Skeletal muscle cell (primary cell): ENCODE data around the gene RUFY1.
"Not testable (repeated sequence)": the region's sequence is repeated elsewhere in the genome, so short reads cannot be mapped to it uniquely, and the experiment has no call there.

ENCODE experiments used
- DNase-seq: peaks from one replicate; pipeline ENCODE4 v3.0.0-alpha.2; 2010; ENCODE audit warnings: low read depth
- H3K4me3 ChIP-seq: 2 replicates; pipeline ENCODE4 v1.5.1; 2011; ENCODE audit warnings: low read depth, mild to moderate bottlenecking, control low read depth, low read length, moderate library complexity

Gene RUFY1

GRCh38 chr5:179533024-179533423 lies 17.3 kb upstream of the RUFY1 start:
- no peak overlapping the region for H3K4me3 ChIP-seq
- no peak for DNase-seq

GRCh38 chr5:179533907-179534306 lies 16.4 kb upstream of the RUFY1 start:
- no peak overlapping the region for H3K4me3 ChIP-seq
- no peak for DNase-seq

GRCh38 chr5:179534431-179534830 lies 15.9 kb upstream of the RUFY1 start:
- no peak overlapping the region for H3K4me3 ChIP-seq
- no peak for DNase-seq

GRCh38 chr5:179536676-179537075 lies 13.7 kb upstream of the RUFY1 start:
- no peak overlapping the region for H3K4me3 ChIP-seq
- DNase-seq, result no peak

- H3K4me3 ChIP-seq, result no peak overlapping the region
- no peak for DNase-seq
These were observed 8.2 kb upstream of the RUFY1 start for GRCh38 chr5:179542170-179542569.

GRCh38 chr5:179543275-179543674 lies 7.1 kb upstream of the RUFY1 start:
- H3K4me3 ChIP-seq, DNase-seq: not testable (repeated sequence)

GRCh38 chr5:179553006-179553405 lies 2.7 kb downstream of the RUFY1 start:
- H3K4me3 ChIP-seq, result no peak overlapping the region
- no peak for DNase-seq

GRCh38 chr5:179553875-179554274 lies 3.5 kb downstream of the RUFY1 start:
- H3K4me3 ChIP-seq, result no peak overlapping the region
- DNase-seq, result peak; percentile 34

GRCh38 chr5:179554981-179555380 lies 4.6 kb downstream of the RUFY1 start:
- H3K4me3 ChIP-seq, result no peak overlapping the region
- DNase-seq, result no peak

GRCh38 chr5:179558261-179558799 lies 8.0 kb downstream of the RUFY1 start:
- DNase-seq, result not testable (repeated sequence)
- peak overlapping the region; percentile 90 for H3K4me3 ChIP-seq

- DNase-seq, result no peak
These were observed 8.6 kb downstream of the RUFY1 start for GRCh38 chr5:179558932-179559283.

GRCh38 chr5:179559284-179560252 lies 9.2 kb downstream of the RUFY1 start:
- DNase-seq, result peak; percentile 96
- H3K4me3 ChIP-seq, result peak overlapping the region; percentile 90

More at GRCh38 chr5:179558932-179559283, 8.6 kb downstream of the RUFY1 start:
- H3K4me3 ChIP-seq, result peak overlapping the region; percentile 90

GRCh38 chr5:179564526-179564925 lies 14.2 kb downstream of the RUFY1 start:
- no peak for DNase-seq
- no peak overlapping the region for H3K4me3 ChIP-seq

- DNase-seq, result no peak
- no peak overlapping the region for H3K4me3 ChIP-seq
These were observed 18.4 kb downstream of the RUFY1 start for GRCh38 chr5:179568721-179569120.

- H3K4me3 ChIP-seq, result no peak overlapping the region
These were observed 22.0 kb downstream of the RUFY1 start for GRCh38 chr5:179572386-179572785.

GRCh38 chr5:179577286-179577960 lies 27.1 kb downstream of the RUFY1 start:
- H3K4me3 ChIP-seq, result no peak overlapping the region
- DNase-seq, result no peak

More at GRCh38 chr5:179572386-179572785, 22.0 kb downstream of the RUFY1 start:
- no peak for DNase-seq

GRCh38 chr5:179585941-179586401 lies 35.6 kb downstream of the RUFY1 start:
- H3K4me3 ChIP-seq, result no peak overlapping the region
- DNase-seq, result no peak

GRCh38 chr5:179588166-179588565 lies 37.8 kb downstream of the RUFY1 start:
- DNase-seq, result no peak
- no peak overlapping the region for H3K4me3 ChIP-seq

GRCh38 chr5:179595916-179596315 lies 45.6 kb downstream of the RUFY1 start:
- no peak overlapping the region for H3K4me3 ChIP-seq
- no peak for DNase-seq

GRCh38 chr5:179596421-179596820 lies 46.1 kb downstream of the RUFY1 start:
- DNase-seq, result no peak

More at GRCh38 chr5:179596421-179596820, 46.1 kb downstream of the RUFY1 start:
- no peak overlapping the region for H3K4me3 ChIP-seq
